IMR-90 (cell line): Measurements from ENCODE around the gene ARHGAP32. TPM values are rescaled to one million over a fixed set of nuclear protein-coding genes. Genes with fewer than 3 reads are reported as not detected.

Experiments used
- ATAC-seq: fragments of 200-7000 bp; cut with Tn5 transposase; 2 replicates; pipeline ENCODE4 v1.9.1; 2020; ENCODE audit warnings: low read depth, mild to moderate bottlenecking, moderate library complexity
- BruUV-seq: library from RNA; stranded (reverse); fragments of 400-500 nt; replicated peaks from 2 replicates; lab custom pipeline; 2021; lab: Mats Ljungman, UMichigan
- CTCF ChIA-PET: fragments of 300-600 bp; formaldehyde crosslinking; extraction: SDS; loops from one replicate; lab custom pipeline; 2021; ENCODE audit warnings: antibody characterized with exemption; lab: Yijun Ruan, JAX
- POLR2A ChIA-PET: fragments of 300-600 bp; sonication (Branson Sonifier 250); formaldehyde crosslinking; loops from one replicate; lab custom pipeline; 2022; ENCODE audit warnings: antibody characterized with exemption; ENCODE audit not compliant: unreplicated experiment; lab: Charles Lee
- DNase-seq: peaks from one replicate; pipeline ENCODE4 v3.0.0; 2013
- H2AFZ ChIP-seq: replicated peaks from 2 replicates; pipeline ENCODE3; 2013; ENCODE audit warnings: low read length, mild to moderate bottlenecking; ENCODE audit not compliant: poor library complexity
- H2AK5ac ChIP-seq: 2 replicates; pipeline ENCODE4 v1.6.1; 2013; ENCODE audit warnings: low read depth, low read length, inconsistent platforms
- H2AK9ac ChIP-seq: replicated peaks from 2 replicates; pipeline ENCODE3; 2013; ENCODE audit warnings: mild to moderate bottlenecking, low read depth, low read length, moderate library complexity; ENCODE audit not compliant: poor library complexity
- H2BK120ac ChIP-seq: 2 replicates; pipeline ENCODE4 v1.6.1; 2013; ENCODE audit warnings: low read depth, low read length, inconsistent platforms
- H2BK15ac ChIP-seq: 3 replicates; pipeline ENCODE4 v1.6.1; 2013; ENCODE audit warnings: low read depth, low read length, inconsistent platforms
- H2BK20ac ChIP-seq: 2 replicates; pipeline ENCODE4 v1.6.1; 2013; ENCODE audit warnings: low read depth, mild to moderate bottlenecking, inconsistent platforms, low read length, moderate library complexity
- H2BK5ac ChIP-seq: 2 replicates; pipeline ENCODE4 v1.6.1; 2013; ENCODE audit warnings: mild to moderate bottlenecking, low read depth, low read length, inconsistent platforms; ENCODE audit not compliant: poor library complexity, severe bottlenecking
- H3K14ac ChIP-seq: replicated peaks from 2 replicates; pipeline ENCODE4 v1.6.1; 2013; ENCODE audit warnings: low read depth, low read length, inconsistent platforms
- H3K18ac ChIP-seq: 2 replicates; pipeline ENCODE4 v1.6.1; 2013; ENCODE audit warnings: low read depth, low read length, control low read depth
- H3K23ac ChIP-seq: 2 replicates; pipeline ENCODE4 v1.6.1; 2013; ENCODE audit warnings: low read depth, low read length, inconsistent platforms
- H3K27ac ChIP-seq: 2 replicates; pipeline ENCODE4 v1.5.1; 2013; ENCODE audit warnings: mild to moderate bottlenecking, control low read depth, low read length; ENCODE audit not compliant: insufficient read depth
- H3K27me3 ChIP-seq: 2 replicates; pipeline ENCODE4 v1.6.1; 2013; ENCODE audit warnings: low read length; ENCODE audit not compliant: control insufficient read depth, insufficient read depth
- H3K36me3 ChIP-seq: 2 replicates; pipeline ENCODE4 v1.6.1; 2013; ENCODE audit warnings: low read length, mixed read lengths; ENCODE audit not compliant: control insufficient read depth, insufficient read depth
- H3K4ac ChIP-seq: 2 replicates; pipeline ENCODE4 v1.6.1; 2013; ENCODE audit warnings: low read depth, low read length, inconsistent platforms
- H3K4me1 ChIP-seq: 2 replicates; pipeline ENCODE4 v1.6.1; 2013; ENCODE audit warnings: low read length, mixed read lengths; ENCODE audit not compliant: control insufficient read depth, insufficient read depth
- H3K4me2 ChIP-seq: 2 replicates; pipeline ENCODE4 v1.6.1; 2013; ENCODE audit warnings: low read depth, mild to moderate bottlenecking, control low read depth, low read length, moderate library complexity
- H3K4me3 ChIP-seq: 2 replicates; pipeline ENCODE4 v1.5.1; 2013; ENCODE audit warnings: low read depth, mild to moderate bottlenecking, control low read depth, low read length, moderate library complexity; ENCODE audit not compliant: insufficient read depth
- H3K56ac ChIP-seq: 2 replicates; pipeline ENCODE4 v1.6.1; 2013; ENCODE audit warnings: low read length, inconsistent platforms; ENCODE audit not compliant: insufficient read depth; ENCODE audit errors: extremely low read depth
- H3K79me1 ChIP-seq, 2 experiments: 2 replicates each; pipeline ENCODE4 v1.6.1; 2013; ENCODE audit warnings: low read length in 2 of 2, inconsistent platforms in 1 of 2, low read depth in 1 of 2
- H3K9ac ChIP-seq: 2 replicates; pipeline ENCODE4 v1.6.1; 2013; ENCODE audit warnings: low read depth, low read length, control low read depth
- H3K9me1 ChIP-seq: 2 replicates; pipeline ENCODE4 v1.6.1; 2013; ENCODE audit warnings: low read length, inconsistent platforms; ENCODE audit not compliant: insufficient read depth
- H3K9me3 ChIP-seq: 2 replicates; pipeline ENCODE4 v1.6.1; 2013; ENCODE audit warnings: low read length; ENCODE audit not compliant: control insufficient read depth, insufficient read depth
- H4K20me1 ChIP-seq: 2 replicates; pipeline ENCODE4 v1.6.1; 2013; ENCODE audit warnings: low read length, inconsistent platforms; ENCODE audit not compliant: insufficient read depth
- H4K5ac ChIP-seq: 2 replicates; pipeline ENCODE4 v1.6.1; 2013; ENCODE audit warnings: mild to moderate bottlenecking, low read depth, low read length, control low read depth
- H4K8ac ChIP-seq, 2 experiments: 2 replicates each; pipeline ENCODE4 v1.6.1; 2013; ENCODE audit warnings: low read depth in 2 of 2, low read length in 2 of 2, control low read depth in 1 of 2, inconsistent platforms in 1 of 2
- H4K91ac ChIP-seq: 2 replicates; pipeline ENCODE4 v1.6.1; 2013; ENCODE audit warnings: low read depth, low read length, inconsistent platforms; ENCODE audit not compliant: insufficient read depth
- BHLHE40 ChIP-seq: fragments of 150-350 bp; IDR thresholded peaks from 2 replicates; pipeline ENCODE4 v1.6.1; 2016; ENCODE audit warnings: mild to moderate bottlenecking, low read depth, low read length
- CEBPB ChIP-seq: IDR thresholded peaks from 2 replicates; pipeline ENCODE4 v1.6.1; 2012; ENCODE audit warnings: low read depth, low read length, improper control_type of control experiment
- CHD1 ChIP-seq: IDR thresholded peaks from 2 replicates; pipeline ENCODE4 v1.6.1; 2012; ENCODE audit warnings: low read depth, low read length, improper control_type of control experiment
- FOS ChIP-seq: fragments of 150-350 bp; IDR thresholded peaks from 2 replicates; pipeline ENCODE4 v1.6.1; 2016; ENCODE audit warnings: low read depth, low read length
- MAFK ChIP-seq: IDR thresholded peaks from 2 replicates; pipeline ENCODE4 v1.6.1; 2012; ENCODE audit warnings: low read depth, low read length, improper control_type of control experiment
- MAZ ChIP-seq: IDR thresholded peaks from 2 replicates; pipeline ENCODE4 v1.6.1; 2012; ENCODE audit warnings: low read depth, mild to moderate bottlenecking, low read length, improper control_type of control experiment, moderate library complexity, borderline replicate concordance
- MXI1 ChIP-seq: IDR thresholded peaks from 2 replicates; pipeline ENCODE4 v1.6.1; 2012; ENCODE audit warnings: low read depth, mild to moderate bottlenecking, low read length, moderate library complexity, borderline replicate concordance
- NFE2L2 ChIP-seq: fragments of 150-350 bp; IDR thresholded peaks from 2 replicates; pipeline ENCODE4 v1.6.1; 2016; ENCODE audit warnings: low read depth, mild to moderate bottlenecking, low read length
- POLR2A ChIP-seq: IDR thresholded peaks from 2 replicates; pipeline ENCODE4 v1.6.1; 2012; ENCODE audit warnings: mild to moderate bottlenecking, low read depth, low read length
- RAD21 ChIP-seq: IDR thresholded peaks from 2 replicates; pipeline ENCODE4 v1.6.1; 2012; ENCODE audit warnings: low read length, improper control_type of control experiment
- RCOR1 ChIP-seq: IDR thresholded peaks from 2 replicates; pipeline ENCODE4 v1.6.1; 2012; ENCODE audit warnings: mild to moderate bottlenecking, low read length, improper control_type of control experiment; ENCODE audit not compliant: insufficient replicate concordance
- RFX5 ChIP-seq: IDR thresholded peaks from 2 replicates; pipeline ENCODE4 v1.8.0; 2012; ENCODE audit warnings: low read depth, mild to moderate bottlenecking, low read length, moderate library complexity
- SMC3 ChIP-seq: fragments of 150-350 bp; IDR thresholded peaks from 2 replicates; pipeline ENCODE4 v1.6.1; 2016; ENCODE audit warnings: low read depth, mild to moderate bottlenecking, antibody characterized with exemption, low read length, moderate library complexity
- WGBS, 2 experiments: methylation state at CpG; one replicate each; pipeline versions ENCODE4 v1.1.5 to v1.1.7; 2013; ENCODE audit warnings: missing lambda C conversion rate in 2 of 2; ENCODE audit not compliant: insufficient read length in 1 of 2; ENCODE audit errors: extremely low coverage in 2 of 2; 5-methylcytosine and 5-hydroxymethylcytosine counted together
- dilution Hi-C: fragments of 300-500 bp; cut with HindIII; formaldehyde crosslinking; loops from one replicate; pipeline ENCODE4 v1.14.3; 2018; ENCODE audit warnings: low sequenced_read_pairs; ENCODE audit not compliant: unreplicated experiment
- in situ Hi-C: fragments of 300-500 bp; cut with MboI; formaldehyde crosslinking; loops from 3 replicates; pipeline ENCODE4 v1.14.3; 2019; ENCODE audit warnings: low sequenced_read_pairs, inconsistent platforms, mixed read lengths
- intact Hi-C: fragments of 100-400 bp; cut with micrococcal nuclease; formaldehyde crosslinking; loops from 2 replicates; pipeline ENCODE4 v1.10.0; 2022
- polyA plus RNA-seq, 3 experiments: library from polyadenylated mRNA; depleted of rRNA; stranded (reverse); fragments of >200 nt; gene quantifications; 2 replicates each; pipeline ENCODE4 v1.2.3, GENCODE V29; 2012; ENCODE audit warnings: low replicate concordance in 1 of 3
- total RNA-seq: library from RNA; depleted of rRNA; stranded (reverse); fragments of >200 nt; gene quantifications from 2 replicates; pipeline ENCODE4 v1.2.3, GENCODE V29; 2012
- TF ChIP-seq, protein P1 (sequence below): fragments of 150-350 bp; IDR thresholded peaks from 2 replicates; pipeline ENCODE4 v1.6.1; 2017; ENCODE audit warnings: mild to moderate bottlenecking, antibody characterized with exemption, low read length, low read depth
- TF ChIP-seq, protein P2 (sequence below): fragments of 150-350 bp; IDR thresholded peaks from 2 replicates; pipeline ENCODE4 v1.6.1; 2016; ENCODE audit warnings: low read depth, mild to moderate bottlenecking, low read length, moderate library complexity, borderline replicate concordance
- TF ChIP-seq, protein P3 (sequence below): conservative IDR thresholded peaks from 2 replicates; pipeline ENCODE4 v1.5.1; 2012; ENCODE audit warnings: mild to moderate bottlenecking, low read depth, low read length, improper control_type of control experiment

ARHGAP32 gene
- total and polyA plus RNA-seq, 2 of the 4 experiments (the other 2 are of a cell fraction), result 4.1 to 8.4 TPM

DNA sequence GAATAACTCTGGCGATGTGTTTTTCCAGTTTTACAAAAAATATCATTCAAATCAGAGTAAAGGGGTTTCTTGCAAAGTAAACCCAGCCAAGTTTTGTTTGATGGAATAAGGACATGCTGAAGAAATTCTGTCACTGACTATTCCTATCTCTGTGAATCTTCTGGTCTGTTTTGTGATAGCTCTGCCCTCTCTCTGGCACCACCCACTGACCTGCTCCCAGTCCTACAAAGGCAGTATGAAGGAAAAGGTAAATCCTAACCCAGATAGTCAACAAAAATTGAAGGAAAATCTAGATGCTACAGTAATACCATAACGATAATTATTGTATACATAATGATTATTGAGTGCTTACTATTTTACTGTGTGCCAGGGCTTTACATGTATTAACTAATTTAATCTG, 173.1 kb downstream of the ARHGAP32 start:
- Histone ChIP-seq H4K91ac (no peak overlapping the region), H2BK15ac (no peak overlapping the region), H3K27ac (no peak overlapping the region), H3K4me2 (no peak overlapping the region), H3K4me1 (no peaks in the 10 kb centered on the region), H2AK5ac (no peak overlapping the region), H3K9me3 (no peaks in the 10 kb centered on the region), H3K9me1 (no peaks in the 10 kb centered on the region), H3K18ac (no peak overlapping the region), H4K8ac (no peak overlapping the region), H2AFZ (no peak overlapping the region), H3K79me1 (no peaks in the 10 kb centered on the region), H3K14ac (no peak overlapping the region), H2BK120ac (no peak overlapping the region), H2BK5ac (no peak overlapping the region), H3K27me3 (no peaks in the 10 kb centered on the region), H2BK20ac (no peak overlapping the region), H3K56ac (no peak overlapping the region), H3K4me3 (no peak overlapping the region), H4K20me1 (no peaks in the 10 kb centered on the region), H3K4ac (no peak overlapping the region), H3K23ac (no peak overlapping the region), H3K36me3 (no peaks in the 10 kb centered on the region), H2AK9ac (no peak overlapping the region), H4K5ac (no peak overlapping the region), H3K9ac (no peak overlapping the region)
- ATAC-seq (no peak), DNase-seq (no peak)
- ChIA-PET POLR2A (no interaction called here), CTCF (no interaction called here)
- WGBS, 2 experiments, result no CpG with 5 or more reads among the region's 2 CpGs
- TF ChIP-seq BHLHE40 (no peak), RFX5 (no peak), RAD21 (no peak), MXI1 (no peak), MAFK (no peak), CHD1 (no peak), NFE2L2 (no peak), POLR2A (no peak), RCOR1 (no peak), CEBPB (no peak), FOS (no peak), MAZ (no peak), SMC3 (no peak)
- TF ChIP-seq, protein P1, sequence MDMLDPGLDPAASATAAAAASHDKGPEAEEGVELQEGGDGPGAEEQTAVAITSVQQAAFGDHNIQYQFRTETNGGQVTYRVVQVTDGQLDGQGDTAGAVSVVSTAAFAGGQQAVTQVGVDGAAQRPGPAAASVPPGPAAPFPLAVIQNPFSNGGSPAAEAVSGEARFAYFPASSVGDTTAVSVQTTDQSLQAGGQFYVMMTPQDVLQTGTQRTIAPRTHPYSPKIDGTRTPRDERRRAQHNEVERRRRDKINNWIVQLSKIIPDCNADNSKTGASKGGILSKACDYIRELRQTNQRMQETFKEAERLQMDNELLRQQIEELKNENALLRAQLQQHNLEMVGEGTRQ, result no peak
- TF ChIP-seq, protein P2, sequence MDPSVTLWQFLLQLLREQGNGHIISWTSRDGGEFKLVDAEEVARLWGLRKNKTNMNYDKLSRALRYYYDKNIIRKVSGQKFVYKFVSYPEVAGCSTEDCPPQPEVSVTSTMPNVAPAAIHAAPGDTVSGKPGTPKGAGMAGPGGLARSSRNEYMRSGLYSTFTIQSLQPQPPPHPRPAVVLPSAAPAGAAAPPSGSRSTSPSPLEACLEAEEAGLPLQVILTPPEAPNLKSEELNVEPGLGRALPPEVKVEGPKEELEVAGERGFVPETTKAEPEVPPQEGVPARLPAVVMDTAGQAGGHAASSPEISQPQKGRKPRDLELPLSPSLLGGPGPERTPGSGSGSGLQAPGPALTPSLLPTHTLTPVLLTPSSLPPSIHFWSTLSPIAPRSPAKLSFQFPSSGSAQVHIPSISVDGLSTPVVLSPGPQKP, result no peak
- TF ChIP-seq, protein P3, sequence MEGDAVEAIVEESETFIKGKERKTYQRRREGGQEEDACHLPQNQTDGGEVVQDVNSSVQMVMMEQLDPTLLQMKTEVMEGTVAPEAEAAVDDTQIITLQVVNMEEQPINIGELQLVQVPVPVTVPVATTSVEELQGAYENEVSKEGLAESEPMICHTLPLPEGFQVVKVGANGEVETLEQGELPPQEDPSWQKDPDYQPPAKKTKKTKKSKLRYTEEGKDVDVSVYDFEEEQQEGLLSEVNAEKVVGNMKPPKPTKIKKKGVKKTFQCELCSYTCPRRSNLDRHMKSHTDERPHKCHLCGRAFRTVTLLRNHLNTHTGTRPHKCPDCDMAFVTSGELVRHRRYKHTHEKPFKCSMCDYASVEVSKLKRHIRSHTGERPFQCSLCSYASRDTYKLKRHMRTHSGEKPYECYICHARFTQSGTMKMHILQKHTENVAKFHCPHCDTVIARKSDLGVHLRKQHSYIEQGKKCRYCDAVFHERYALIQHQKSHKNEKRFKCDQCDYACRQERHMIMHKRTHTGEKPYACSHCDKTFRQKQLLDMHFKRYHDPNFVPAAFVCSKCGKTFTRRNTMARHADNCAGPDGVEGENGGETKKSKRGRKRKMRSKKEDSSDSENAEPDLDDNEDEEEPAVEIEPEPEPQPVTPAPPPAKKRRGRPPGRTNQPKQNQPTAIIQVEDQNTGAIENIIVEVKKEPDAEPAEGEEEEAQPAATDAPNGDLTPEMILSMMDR, result no peak
- intact Hi-C loops (no loop called here), in situ Hi-C loops (no loop called here), dilution Hi-C loops (no loop called here)
- BruUV-seq, result no TSS peak
